Activated CD4-positive, alpha-beta T cell treated with anti-CD3 and anti-CD28 coated beads for 48 hours (primary cell): ENCODE data around the gene ITK.
"Not testable (repeated sequence)": the region's sequence is repeated elsewhere in the genome, so short reads cannot be mapped to it uniquely, and the experiment has no call there.

Experiments used
- DNase-seq: peaks from one replicate; pipeline ENCODE4 v3.0.0-alpha.2; 2020

Gene ITK

DNA sequence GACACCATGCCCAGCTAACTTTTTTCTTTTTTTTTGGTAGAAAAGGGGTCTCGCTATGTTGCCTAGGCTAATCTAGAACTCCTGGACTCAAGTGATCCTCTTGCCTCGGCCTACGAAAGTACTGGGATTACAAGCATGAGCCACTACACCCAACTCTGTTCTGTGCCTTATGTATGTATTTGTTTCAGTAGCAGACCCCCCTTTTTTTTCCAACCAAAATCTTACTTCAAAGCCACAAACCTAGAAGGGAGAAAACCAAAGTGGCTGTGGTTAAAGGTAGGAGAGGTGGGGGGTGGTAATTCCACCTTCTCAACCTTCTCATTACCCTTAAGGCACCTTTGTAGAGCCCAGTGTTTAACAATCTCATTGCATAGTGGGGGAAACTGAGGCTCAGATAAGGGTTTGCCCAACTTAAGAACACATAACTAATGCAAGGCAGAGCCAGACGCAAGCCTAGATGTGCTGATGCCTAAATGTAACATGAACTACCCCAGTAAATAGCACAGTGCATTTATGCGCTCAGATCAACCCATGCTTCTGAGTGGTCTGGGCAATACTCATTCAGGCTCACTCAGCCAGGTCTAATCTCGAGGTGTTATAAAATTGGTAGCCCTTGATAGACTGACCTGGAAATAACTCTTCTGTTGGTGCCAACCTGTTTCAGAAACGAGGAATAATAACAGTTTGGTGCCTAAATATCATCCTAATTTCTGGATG, 33.0 kb downstream of the ITK start:
- no peak for DNase-seq

- DNase-seq = no peak
Measured at GRCh38 chr5:157214415-157214814, 33.8 kb downstream of the ITK start.

GRCh38 chr5:157214861-157215513, 34.3 kb downstream of the ITK start:
- DNase-seq = no peak

GRCh38 chr5:157215514-157216167, 35.0 kb downstream of the ITK start:
- DNase-seq = peak; percentile 51

GRCh38 chr5:157216391-157217142, 35.9 kb downstream of the ITK start:
- DNase-seq = no peak

GRCh38 chr5:157217289-157218024, 36.8 kb downstream of the ITK start:
- peak; percentile 54 for DNase-seq

GRCh38 chr5:157219491-157220271, 39.0 kb downstream of the ITK start:
- peak; percentile 51 for DNase-seq

DNA sequence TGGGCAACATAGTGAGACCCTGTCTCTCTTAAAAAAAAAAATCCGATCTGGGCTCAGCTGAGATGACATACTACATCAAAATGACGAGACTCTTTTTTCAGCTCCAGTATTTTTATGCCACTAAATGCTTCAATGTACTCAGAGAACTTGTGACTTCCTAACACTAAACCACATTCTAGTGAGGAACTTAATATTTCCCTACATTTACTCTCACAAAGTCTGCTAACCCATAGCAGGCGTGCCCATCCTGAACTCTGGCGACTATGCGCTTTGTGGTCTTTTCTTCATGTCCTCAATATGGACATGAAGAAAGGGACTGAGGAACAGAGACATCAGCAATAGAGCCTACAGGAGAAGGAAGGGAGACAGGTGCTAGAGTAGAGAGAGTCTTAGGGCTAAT, 41.3 kb downstream of the ITK start:
- DNase-seq = no peak

- DNase-seq = peak; percentile 80
Measured at GRCh38 chr5:157222506-157223230, 42.0 kb downstream of the ITK start.

DNA sequence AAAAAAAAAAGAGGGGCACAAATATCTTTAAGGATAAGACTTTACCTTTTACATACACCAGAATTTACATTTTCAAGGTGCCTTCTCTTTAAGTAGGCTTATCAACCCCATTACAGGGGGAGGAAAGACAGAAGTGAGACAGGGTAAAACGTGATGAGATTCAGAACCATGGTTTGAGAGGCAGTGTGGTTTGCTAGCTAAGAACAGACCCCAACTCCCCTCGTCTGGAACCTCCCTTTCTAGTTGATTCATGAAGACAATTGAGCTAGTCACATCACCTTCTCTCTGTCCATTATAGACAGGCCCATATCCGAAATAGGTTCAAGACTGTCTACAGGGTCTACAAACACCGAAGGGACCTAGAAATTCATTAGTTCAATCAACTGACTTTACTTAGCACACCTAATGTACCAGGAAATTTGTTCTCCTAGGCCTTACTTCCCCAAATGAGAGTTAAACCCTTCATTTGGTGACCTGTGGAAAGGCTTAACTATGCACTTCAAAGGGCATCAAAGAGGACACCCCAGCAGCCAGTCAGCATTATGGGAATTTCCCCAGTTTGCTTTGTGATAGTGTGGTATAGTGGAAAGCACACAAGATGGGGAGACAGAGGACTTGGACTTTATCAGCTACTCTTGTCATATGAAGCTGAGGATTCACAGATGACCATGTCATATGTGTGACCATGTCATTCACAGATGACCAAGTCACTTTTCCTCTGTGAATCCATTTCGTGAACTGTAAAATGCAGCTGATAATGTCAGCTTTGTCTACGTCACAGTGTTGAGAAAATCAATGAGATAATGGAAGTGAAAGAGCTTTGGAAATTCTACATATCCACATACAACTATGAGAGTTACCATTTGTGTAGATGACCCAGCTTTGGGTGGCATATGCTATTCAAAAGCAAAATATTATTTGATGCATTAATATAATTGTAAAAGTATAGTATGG, 45.1 kb downstream of the ITK start:
- no peak for DNase-seq

- no peak for DNase-seq
Measured at GRCh38 chr5:157230610-157231009, 50.0 kb downstream of the ITK start.

GRCh38 chr5:157232706-157233105, 52.1 kb downstream of the ITK start:
- DNase-seq = no peak

- DNase-seq = no peak
Measured at GRCh38 chr5:157233515-157233914, 52.9 kb downstream of the ITK start.

GRCh38 chr5:157236423-157236822, 55.8 kb downstream of the ITK start:
- DNase-seq = no peak

GRCh38 chr5:157241483-157241882, 60.8 kb downstream of the ITK start:
- DNase-seq = no peak

DNA sequence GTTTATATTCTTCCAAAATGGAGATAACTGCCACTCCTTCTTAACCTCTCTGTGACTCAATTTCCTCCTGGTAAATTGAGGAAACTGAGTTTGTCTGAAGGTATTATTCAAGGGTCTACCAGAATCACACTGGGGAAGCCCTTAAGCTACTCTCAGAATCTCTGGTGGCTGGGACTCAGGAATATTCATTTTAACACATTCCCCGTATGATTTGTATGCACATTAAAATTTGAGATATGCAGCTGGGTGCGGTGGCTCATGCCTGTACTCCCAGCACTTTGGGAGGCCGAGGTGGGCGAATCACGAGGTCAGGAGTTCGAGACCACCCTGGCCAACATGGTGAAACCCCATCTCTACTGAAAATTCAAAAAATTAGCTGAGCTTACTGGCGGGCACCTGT, 64.1 kb downstream of the ITK start:
- DNase-seq = not testable (repeated sequence)

GRCh38 chr5:157245476-157245875, 64.8 kb downstream of the ITK start:
- DNase-seq = no peak

- no peak for DNase-seq
Measured at GRCh38 chr5:157245886-157246285, 65.2 kb downstream of the ITK start.

DNA sequence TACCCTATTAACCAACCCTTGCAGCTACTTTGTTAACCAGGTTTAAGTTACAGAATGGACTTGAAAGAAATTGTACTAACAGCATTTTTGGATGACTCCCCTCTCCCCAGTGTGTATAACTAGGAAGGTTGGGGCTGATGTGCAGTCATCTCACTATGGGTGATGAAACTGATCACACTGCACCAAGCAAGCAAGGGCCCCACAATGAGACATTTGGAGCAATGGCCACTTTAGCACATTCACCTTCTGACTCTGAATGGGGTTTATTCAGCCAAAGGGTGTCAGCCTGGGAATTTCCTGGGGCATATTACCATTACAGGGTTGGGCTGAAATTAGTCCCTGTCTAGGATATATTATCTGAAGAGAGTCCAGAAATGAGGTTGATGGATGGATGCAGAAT, 66.6 kb downstream of the ITK start:
- DNase-seq = peak; percentile 63
